Naive thymus-derived CD8-positive, alpha-beta T cell (primary cell): ENCODE data around the gene POC1A. TPM values are rescaled to one million over a fixed set of nuclear protein-coding genes. Genes with fewer than 3 reads are reported as not detected.
A peak's percentile ranks its signal among the peaks of the same experiment; 100 is the strongest.

Source experiments
- ATAC-seq, 2 donors: fragments of 150-1000 bp; cut with Tn5 transposase in 1 of 2; sonication (Bioruptor Pico), chemical (Tn5 transposase) in 1 of 2; 1 replicate in 1 of 2; 2 replicates in 1 of 2; pipeline ENCODE4 v1.10.0; 2021; ENCODE audit warnings: mild to moderate bottlenecking in 2 of 2, moderate library complexity in 2 of 2
- POLR2A ChIA-PET: fragments of 350-600 bp; sonication (Branson Sonifier 250); formaldehyde crosslinking; loops from one replicate; lab custom pipeline; 2021; ENCODE audit warnings: antibody characterized with exemption; lab: Charles Lee
- DNase-seq, 10 donors: peaks; one replicate each; pipeline versions ENCODE4 v3.0.0 to v3.0.0-alpha.2; 2020 to 2022
- H3K27ac Mint-ChIP-seq, 10 donors: one replicate each; pipeline ENCODE4 v1.8.0; 2020 to 2022; ENCODE audit warnings: mild to moderate bottlenecking in 10 of 10, mixed read lengths in 10 of 10, moderate library complexity in 4 of 10, inconsistent platforms in 1 of 10
- H3K27me3 Mint-ChIP-seq, 5 donors: one replicate each; pipeline ENCODE4 v1.8.0; 2021 to 2022; ENCODE audit warnings: mixed read lengths in 5 of 5
- H3K36me3 Mint-ChIP-seq, 3 donors: one replicate each; pipeline ENCODE4 v1.8.0; 2020 to 2022; ENCODE audit warnings: mixed read lengths in 3 of 3, mild to moderate bottlenecking in 2 of 3, inconsistent platforms in 1 of 3
- H3K4me1 Mint-ChIP-seq, 4 donors: one replicate each; pipeline ENCODE4 v1.8.0; 2021 to 2022; ENCODE audit warnings: mixed read lengths in 4 of 4
- H3K4me3 Mint-ChIP-seq, 10 donors: one replicate each; pipeline ENCODE4 v1.8.0; 2020 to 2022; ENCODE audit warnings: mild to moderate bottlenecking in 10 of 10, mixed read lengths in 10 of 10, moderate library complexity in 6 of 10, inconsistent platforms in 1 of 10
- H3K9me3 Mint-ChIP-seq, 9 donors: one replicate each; pipeline ENCODE4 v1.8.0; 2020 to 2022; ENCODE audit warnings: mixed read lengths in 9 of 9, mild to moderate bottlenecking in 3 of 9, inconsistent platforms in 1 of 9, moderate library complexity in 1 of 9
- polyA plus RNA-seq, 3 donors: library from polyadenylated mRNA; unstranded; fragments of 300-500 nt; fragmentation: Illumina TruSeq; gene quantifications; one replicate each; pipeline ENCODE4 v1.2.3, GENCODE V29; 2021
- total RNA-seq, 8 experiments: library from RNA in 2 of 8; stranded (reverse) in 2 of 8; gene quantifications; one replicate each; pipeline ENCODE4 v1.2.3 and lab custom pipeline; 2021 to 2026

The POC1A gene
- total and polyA plus RNA-seq, 5 experiments from 2014 or later = 0.28 to 1.9 (median 1.1) TPM

DNA sequence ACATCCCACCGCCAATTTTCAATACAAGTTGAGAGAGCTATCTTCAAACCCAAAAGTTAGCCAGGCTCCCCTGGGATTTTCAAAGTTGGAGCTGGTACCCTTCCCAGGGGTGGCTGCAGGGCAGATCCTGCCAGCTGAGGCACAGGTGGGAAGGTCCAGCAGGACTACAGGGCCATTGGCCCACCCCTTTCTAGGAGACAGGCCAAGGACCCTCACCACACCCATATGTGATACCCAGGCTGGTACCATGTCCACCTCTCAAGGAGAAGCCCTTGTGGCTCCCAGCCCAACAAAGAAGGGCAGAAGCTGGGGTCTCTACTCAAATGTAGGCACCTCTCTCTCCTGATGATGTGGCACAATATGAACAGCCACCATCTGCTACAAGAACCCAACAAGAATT lies 8.0 kb downstream of the POC1A start:
- Mint-ChIP-seq H3K36me3 (no peaks in the 10 kb centered on the region), H3K27me3 (no peaks in the 10 kb centered on the region), H3K27ac (no peak overlapping the region), H3K4me3 (no peak overlapping the region), H3K9me3 (no peaks in the 10 kb centered on the region), H3K4me1 (peaks cover 5 to 16% (median 10%) of the 10 kb centered on the region in 4 donors)
- ATAC-seq (no peak), DNase-seq (peak in 1 of 10 donors; percentile 8)
- POLR2A ChIA-PET = interaction anchor here (0.9 kb wide), 1 partner anchor 8 kb away, joined by 3 read pairs; no protein-coding TSS in a partner anchor

DNA sequence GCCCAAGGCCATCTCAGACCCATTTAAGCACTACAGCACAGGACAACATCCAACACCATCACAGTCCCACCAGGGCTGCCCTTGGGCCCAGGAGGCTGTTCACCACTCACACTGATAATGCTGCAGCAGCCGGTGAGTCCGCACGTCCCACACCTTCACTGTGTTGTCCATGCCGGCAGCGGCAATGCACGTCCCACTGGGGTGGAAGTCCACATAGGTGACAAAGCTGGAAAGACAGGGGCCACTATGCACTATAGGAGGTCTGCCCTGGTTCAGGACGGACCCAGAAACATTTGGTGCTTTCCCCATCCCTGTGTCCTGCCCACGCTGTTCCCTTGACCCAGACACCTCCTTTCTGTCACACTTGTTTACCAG lies 8.5 kb downstream of the POC1A start:
- ATAC-seq = no peak
- no peaks in the 10 kb centered on the region for H3K27me3 Mint-ChIP-seq
- no peak overlapping the region for H3K4me3 Mint-ChIP-seq
- H3K36me3 Mint-ChIP-seq = no peaks in the 10 kb centered on the region
- POLR2A ChIA-PET = no interaction called here
- no peak overlapping the region for H3K27ac Mint-ChIP-seq
- peak in 1 of 10 donors; percentile 28 for DNase-seq
- no peaks in the 10 kb centered on the region for H3K9me3 Mint-ChIP-seq
- H3K4me1 Mint-ChIP-seq = peaks cover 5 to 16% (median 10%) of the 10 kb centered on the region in 4 donors

DNA sequence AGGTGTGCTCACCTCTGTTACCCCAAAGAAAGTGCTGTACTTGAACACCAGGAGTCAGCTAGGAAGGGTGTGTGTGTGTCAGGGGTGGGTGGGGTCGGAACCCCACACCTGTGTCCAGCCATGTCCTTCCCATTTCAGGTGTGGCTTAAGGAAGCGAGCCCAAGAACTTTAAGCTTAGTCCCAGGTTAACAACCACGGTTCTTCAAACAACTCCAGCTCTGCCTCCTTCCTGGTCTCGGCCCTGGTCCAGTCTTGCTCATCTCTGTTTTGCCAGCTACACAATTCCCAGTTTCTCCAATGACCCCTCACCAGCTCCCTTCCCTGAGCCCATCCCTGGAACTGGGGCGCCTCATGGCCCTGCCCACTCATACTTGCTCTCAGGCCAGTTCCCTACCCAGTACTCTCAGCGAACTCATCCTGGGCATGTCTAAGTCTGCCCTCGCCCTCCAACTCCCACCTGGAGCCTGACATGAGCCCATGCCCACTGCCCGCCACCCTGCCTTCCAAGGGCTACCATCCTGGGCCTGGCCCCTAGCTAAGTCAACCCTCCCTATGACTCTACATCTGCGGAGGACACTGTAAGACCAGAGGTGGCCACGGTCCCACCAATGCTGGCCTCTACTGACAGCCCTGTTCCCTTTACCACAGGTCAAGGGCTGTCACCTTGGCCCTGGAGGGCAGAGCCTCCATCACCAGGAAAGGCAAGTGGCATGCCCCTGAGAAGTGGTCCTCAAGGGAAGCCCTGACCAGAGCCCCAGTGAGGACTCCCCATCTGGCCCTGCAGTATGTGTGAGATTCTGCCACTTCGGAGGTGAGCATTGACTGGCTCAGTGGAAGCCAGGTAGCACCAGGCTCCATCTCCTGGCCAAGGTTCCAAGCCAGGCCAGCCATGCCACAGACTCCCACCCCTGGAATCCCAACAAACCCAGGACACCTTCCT lies 9.2 kb downstream of the POC1A start:
- H3K27ac Mint-ChIP-seq = peak overlapping the region in 1 of 10 donors; percentile 27
- ATAC-seq (no peak), DNase-seq (peak in 1 of 10 donors; percentile 41)
- no peaks in the 10 kb centered on the region for H3K27me3 Mint-ChIP-seq
- no peaks in the 10 kb centered on the region for H3K36me3 Mint-ChIP-seq
- H3K9me3 Mint-ChIP-seq = no peaks in the 10 kb centered on the region
- H3K4me3 Mint-ChIP-seq = no peak overlapping the region
- POLR2A ChIA-PET = interaction anchor here (0.9 to 1.3 kb wide), 2 partner anchors 144 to 149 kb away, joined by 3 read pairs; partner anchors contain the start of gene RPL29
- H3K4me1 Mint-ChIP-seq = peaks cover 6 to 16% (median 10%) of the 10 kb centered on the region in 4 donors

DNA sequence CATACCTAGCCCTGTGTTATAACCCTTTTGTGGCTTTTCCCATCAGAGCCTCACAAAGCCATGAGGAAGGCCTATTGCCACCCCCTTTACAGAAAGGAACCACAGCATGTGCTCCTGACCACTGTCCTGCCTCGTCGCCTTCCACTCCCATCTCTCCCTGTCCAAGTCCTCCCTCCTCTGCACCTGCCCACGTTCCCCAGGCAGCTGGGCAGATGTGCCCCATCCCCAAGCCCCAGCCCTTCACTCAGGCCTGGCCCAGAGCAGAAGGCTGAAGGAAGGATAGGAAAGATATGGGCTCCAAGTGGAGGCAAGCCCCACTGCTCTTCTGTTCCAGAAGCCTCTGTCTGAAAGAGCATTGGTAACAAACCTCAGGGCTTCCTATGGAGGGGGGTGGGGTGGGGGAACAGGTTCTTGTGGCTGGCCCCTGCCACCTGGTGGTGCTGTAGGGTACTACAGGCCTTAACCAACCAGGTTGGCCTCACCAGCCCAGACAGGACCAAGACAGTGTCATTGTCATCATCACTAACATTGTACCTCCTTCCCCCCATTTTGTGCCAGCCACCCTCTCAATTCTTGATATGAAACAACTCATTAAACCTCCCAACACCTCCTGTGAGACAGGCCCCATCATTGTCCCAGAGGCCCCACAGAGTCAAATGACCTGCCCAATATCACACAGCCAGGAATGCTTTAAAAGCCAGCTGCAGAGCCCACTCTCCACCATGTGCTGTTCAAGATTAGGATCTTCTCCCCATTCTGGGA lies 10.0 kb downstream of the POC1A start:
- peak overlapping the region in 4 of 10 donors; percentile 13 to 84 (median 50) for H3K27ac Mint-ChIP-seq
- H3K9me3 Mint-ChIP-seq = no peaks in the 10 kb centered on the region
- DNase-seq (peak; percentile 75 to 95 (median 83)), ATAC-seq (peak; percentile 99)
- H3K36me3 Mint-ChIP-seq = no peaks in the 10 kb centered on the region
- H3K4me3 Mint-ChIP-seq = no peak overlapping the region
- peaks cover 6 to 16% (median 11%) of the 10 kb centered on the region in 4 donors for H3K4me1 Mint-ChIP-seq
- no peaks in the 10 kb centered on the region for H3K27me3 Mint-ChIP-seq
- POLR2A ChIA-PET = interaction anchor here (0.9 to 1.3 kb wide), 2 partner anchors 143 to 148 kb away, joined by 3 read pairs; partner anchors contain the start of gene RPL29

DNA sequence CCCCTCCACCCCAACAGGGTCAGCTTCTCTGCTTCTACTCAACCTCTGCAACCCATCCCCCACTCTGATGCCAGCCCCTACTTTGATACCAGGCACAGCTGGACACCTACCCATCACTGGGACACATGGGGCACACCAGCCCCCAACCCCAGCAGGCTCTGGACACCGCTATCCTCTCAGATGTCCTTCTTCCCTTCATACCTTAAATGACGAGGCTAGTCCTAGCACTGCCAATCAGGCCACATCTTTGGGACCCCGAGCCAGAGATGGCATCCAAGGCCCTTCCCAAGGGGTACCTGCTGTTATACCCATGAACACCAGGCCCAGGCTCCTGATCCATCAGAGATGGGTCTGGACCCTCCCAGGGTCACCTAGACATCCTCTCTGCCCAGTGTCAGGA lies 10.6 kb downstream of the POC1A start:
- Mint-ChIP-seq H3K9me3 (no peaks in the 10 kb centered on the region), H3K4me1 (peaks cover 6 to 16% (median 12%) of the 10 kb centered on the region in 4 donors), H3K27ac (peak overlapping the region in 1 of 10 donors; percentile 84), H3K36me3 (no peaks in the 10 kb centered on the region), H3K27me3 (no peaks in the 10 kb centered on the region), H3K4me3 (no peak overlapping the region)
- ATAC-seq (no peak), DNase-seq (peak in 1 of 10 donors; percentile 54)
- POLR2A ChIA-PET = interaction anchor here (1.3 kb wide), 2 partner anchors 88 to 142 kb away, joined by 3 to 4 read pairs; partner anchors contain the start of gene DUSP7

DNA sequence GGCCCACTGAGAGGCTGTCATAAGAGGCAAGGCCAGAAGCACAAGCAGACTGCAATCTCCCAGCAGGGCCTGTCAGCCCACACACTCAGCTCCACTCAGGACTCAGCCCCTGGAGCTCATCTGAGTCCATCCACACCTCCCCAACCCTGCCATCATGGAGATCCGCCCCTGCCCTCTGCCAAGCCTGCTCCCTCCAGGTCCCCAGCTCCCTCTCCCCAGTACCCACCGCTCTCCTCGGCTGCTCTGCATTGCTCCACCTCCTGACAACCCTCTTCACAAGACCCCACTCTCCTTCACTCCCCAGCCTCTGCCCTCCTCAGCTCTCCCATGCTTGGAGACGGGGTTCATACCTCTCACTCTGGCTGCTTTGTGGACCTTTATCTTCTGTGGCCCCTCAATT lies 11.1 kb downstream of the POC1A start:
- ATAC-seq (no peak), DNase-seq (peak in 1 of 10 donors; percentile 50)
- POLR2A ChIA-PET = interaction anchor here (1.1 to 1.3 kb wide), 2 partner anchors 88 to 142 kb away, joined by 3 to 4 read pairs; partner anchors contain the start of gene DUSP7
- no peaks in the 10 kb centered on the region for H3K36me3 Mint-ChIP-seq
- no peak overlapping the region for H3K4me3 Mint-ChIP-seq
- peaks cover 6 to 16% (median 12%) of the 10 kb centered on the region in 4 donors for H3K4me1 Mint-ChIP-seq
- H3K27me3 Mint-ChIP-seq = no peaks in the 10 kb centered on the region
- H3K9me3 Mint-ChIP-seq = no peaks in the 10 kb centered on the region
- H3K27ac Mint-ChIP-seq = peak overlapping the region in 2 of 10 donors; percentile 40 to 84

DNA sequence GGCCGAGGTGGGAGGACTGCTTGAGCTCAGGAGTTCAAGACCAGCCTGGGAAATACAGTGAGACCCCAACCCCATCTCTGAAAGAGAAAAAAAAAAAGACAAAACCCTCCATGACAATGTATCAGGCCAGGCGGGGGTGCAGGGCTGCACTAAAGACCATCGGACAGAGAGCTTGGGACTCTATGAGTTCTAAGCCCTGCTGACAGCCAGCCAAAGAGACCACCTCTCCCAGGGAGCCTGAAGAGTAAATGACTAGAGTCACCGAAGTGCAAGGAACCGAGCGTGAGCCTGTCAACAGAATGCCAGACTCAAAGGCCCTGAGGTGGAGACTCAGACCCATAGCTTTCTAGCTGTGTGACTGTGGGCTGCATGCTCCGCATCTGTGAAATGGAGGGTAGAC lies 12.5 kb downstream of the POC1A start:
- POLR2A ChIA-PET = no interaction called here
- Mint-ChIP-seq H3K4me1 (peaks cover 6 to 16% (median 12%) of the 10 kb centered on the region in 4 donors), H3K4me3 (no peak overlapping the region), H3K9me3 (no peaks in the 10 kb centered on the region), H3K27me3 (no peaks in the 10 kb centered on the region), H3K36me3 (no peaks in the 10 kb centered on the region), H3K27ac (no peak overlapping the region)
- ATAC-seq (no peak), DNase-seq (no peak)

DNA sequence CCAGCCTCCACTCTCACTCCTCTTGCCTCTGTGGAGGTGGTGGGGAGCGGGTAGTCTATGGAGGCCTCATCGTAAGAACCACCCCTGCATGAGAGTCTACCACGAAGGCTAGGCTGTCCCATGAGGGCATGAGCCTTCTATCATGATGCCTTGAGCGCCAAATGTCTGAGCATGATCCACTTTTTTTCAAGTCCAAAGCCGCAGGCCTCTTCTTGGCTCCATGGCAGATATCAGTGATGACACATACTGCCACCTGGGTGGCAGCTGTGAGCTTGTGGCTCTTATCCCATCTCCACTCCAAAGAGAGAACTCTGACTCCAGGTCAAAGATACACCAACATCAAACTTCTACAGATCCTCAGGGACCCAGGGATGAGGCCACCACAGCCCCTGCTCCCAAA lies 13.5 kb downstream of the POC1A start:
- DNase-seq (no peak), ATAC-seq (no peak)
- Mint-ChIP-seq H3K27me3 (no peaks in the 10 kb centered on the region), H3K27ac (peak overlapping the region in 1 of 10 donors; percentile 24), H3K4me1 (peaks cover 6 to 16% (median 12%) of the 10 kb centered on the region in 4 donors), H3K36me3 (no peaks in the 10 kb centered on the region), H3K4me3 (no peak overlapping the region), H3K9me3 (no peaks in the 10 kb centered on the region)
- POLR2A ChIA-PET = no interaction called here

DNA sequence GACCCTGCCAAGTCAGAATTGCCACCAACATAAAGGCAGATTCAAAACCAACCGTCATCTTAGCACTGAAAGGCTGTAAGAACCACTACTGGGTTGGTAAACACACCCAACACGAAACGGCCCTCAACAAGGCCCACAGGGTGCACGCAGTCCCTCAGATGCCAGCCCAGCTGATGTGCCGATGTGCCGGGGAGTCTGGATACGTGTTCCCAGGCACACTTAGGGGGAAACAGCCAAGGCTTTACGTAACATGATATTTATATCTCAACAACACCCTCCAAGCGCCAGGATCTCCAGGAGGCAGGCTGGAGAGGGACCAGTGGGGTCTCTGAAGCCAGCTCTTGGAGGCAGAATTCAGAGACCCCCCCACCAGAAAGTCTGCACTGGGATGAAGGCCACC lies 14.2 kb downstream of the POC1A start:
- POLR2A ChIA-PET = no interaction called here
- ATAC-seq (no peak), DNase-seq (no peak)
- Mint-ChIP-seq H3K36me3 (no peaks in the 10 kb centered on the region), H3K27me3 (no peaks in the 10 kb centered on the region), H3K4me3 (no peak overlapping the region), H3K9me3 (no peaks in the 10 kb centered on the region), H3K4me1 (peaks cover 6 to 13% (median 12%) of the 10 kb centered on the region in 4 donors), H3K27ac (no peak overlapping the region)

DNA sequence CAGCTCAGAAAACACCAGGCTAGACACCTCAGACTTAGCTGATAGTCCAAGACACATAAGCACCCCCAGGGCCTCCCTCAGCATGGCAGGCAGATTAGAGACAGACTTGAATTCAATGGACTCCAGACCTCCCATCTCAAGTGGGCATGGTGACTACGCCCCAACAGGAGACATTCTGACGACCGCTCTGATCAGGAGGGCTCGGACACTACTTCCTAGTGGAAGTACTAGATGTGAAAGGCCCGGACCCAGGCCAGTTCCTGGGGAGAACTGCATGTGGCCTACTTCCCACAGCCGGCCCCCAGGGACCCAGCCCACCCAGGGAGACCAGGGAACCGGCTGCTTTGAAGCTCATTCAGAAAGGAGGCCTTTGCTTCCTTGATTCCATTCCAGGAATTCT lies 16.9 kb downstream of the POC1A start:
- H3K9me3 Mint-ChIP-seq = no peaks in the 10 kb centered on the region
- no peaks in the 10 kb centered on the region for H3K27me3 Mint-ChIP-seq
- DNase-seq = no peak
- H3K4me1 Mint-ChIP-seq = peaks cover 0 to 7% (median 1%) of the 10 kb centered on the region in 4 donors
- no peak for ATAC-seq
- no peaks in the 10 kb centered on the region for H3K36me3 Mint-ChIP-seq
- POLR2A ChIA-PET = interaction anchor here (1.5 kb wide), 1 partner anchor 9 kb away, joined by 3 read pairs; no protein-coding TSS in a partner anchor
- no peak overlapping the region for H3K4me3 Mint-ChIP-seq
- H3K27ac Mint-ChIP-seq = no peak overlapping the region

DNA sequence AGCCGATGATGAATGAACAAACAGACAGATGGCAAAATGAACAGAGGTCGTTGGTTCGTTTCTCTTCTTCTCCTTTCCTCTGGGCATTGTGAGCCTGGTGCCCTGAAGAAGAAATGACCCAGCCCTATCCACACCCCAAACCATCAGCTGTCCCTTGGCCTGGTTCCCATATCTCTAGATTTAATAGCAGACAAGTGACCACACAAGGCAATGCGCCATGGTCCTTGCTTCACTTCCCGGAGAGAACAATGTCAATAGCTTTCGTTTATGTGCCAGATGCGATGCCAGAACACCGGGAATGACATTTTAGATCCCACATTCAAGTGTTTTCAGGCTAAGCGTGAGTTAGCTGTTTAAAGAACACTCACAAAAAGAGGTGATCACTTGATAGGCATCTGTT lies 17.7 kb downstream of the POC1A start:
- POLR2A ChIA-PET = interaction anchor here (0.6 kb wide), 1 partner anchor 125 kb away, joined by 6 read pairs; no protein-coding TSS in a partner anchor
- Mint-ChIP-seq H3K27ac (no peak overlapping the region), H3K4me3 (no peak overlapping the region)

DNA sequence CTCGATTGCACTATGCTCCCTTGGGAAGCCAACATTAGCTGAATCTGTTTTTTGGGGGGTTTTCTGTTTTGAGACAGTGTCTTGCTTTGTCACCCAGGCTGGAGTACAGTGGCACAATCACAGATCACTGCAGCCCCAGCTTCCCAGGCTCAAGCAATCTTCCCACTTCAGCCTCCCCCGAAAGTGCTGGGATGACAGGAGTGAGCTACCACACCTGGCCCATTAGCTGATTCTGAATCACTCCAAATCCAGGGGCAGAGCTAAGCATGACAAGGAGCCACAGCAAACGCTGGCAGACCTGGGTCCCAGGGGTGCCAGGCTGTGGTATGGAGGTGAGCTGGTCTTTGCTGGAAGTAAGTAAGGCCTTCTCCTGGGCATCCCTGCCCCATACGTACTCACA lies 18.9 kb downstream of the POC1A start:
- DNase-seq = no peak
- ATAC-seq = no peak
- no peaks in the 10 kb centered on the region for H3K9me3 Mint-ChIP-seq
- POLR2A ChIA-PET = no interaction called here
- H3K27me3 Mint-ChIP-seq = no peaks in the 10 kb centered on the region
- no peak overlapping the region for H3K4me3 Mint-ChIP-seq
- peaks cover 0 to 5% (median 1%) of the 10 kb centered on the region in 4 donors for H3K4me1 Mint-ChIP-seq
- H3K27ac Mint-ChIP-seq = peak overlapping the region in 1 of 10 donors; percentile 43
- no peaks in the 10 kb centered on the region for H3K36me3 Mint-ChIP-seq

More for the DNA sequence above, 17.7 kb downstream of the POC1A start:
- DNase-seq = no peak
- Mint-ChIP-seq H3K9me3 (no peaks in the 10 kb centered on the region), H3K36me3 (no peaks in the 10 kb centered on the region), H3K4me1 (peaks cover 0 to 7% (median 1%) of the 10 kb centered on the region in 4 donors), H3K27me3 (no peaks in the 10 kb centered on the region)
- no peak for ATAC-seq
